ENCODE data around the gene LIMS4.
"Not testable (repeated sequence)": the region's sequence is repeated elsewhere in the genome, so short reads cannot be mapped to it uniquely, and the experiment has no call there.

The LIMS4 gene, protein sequence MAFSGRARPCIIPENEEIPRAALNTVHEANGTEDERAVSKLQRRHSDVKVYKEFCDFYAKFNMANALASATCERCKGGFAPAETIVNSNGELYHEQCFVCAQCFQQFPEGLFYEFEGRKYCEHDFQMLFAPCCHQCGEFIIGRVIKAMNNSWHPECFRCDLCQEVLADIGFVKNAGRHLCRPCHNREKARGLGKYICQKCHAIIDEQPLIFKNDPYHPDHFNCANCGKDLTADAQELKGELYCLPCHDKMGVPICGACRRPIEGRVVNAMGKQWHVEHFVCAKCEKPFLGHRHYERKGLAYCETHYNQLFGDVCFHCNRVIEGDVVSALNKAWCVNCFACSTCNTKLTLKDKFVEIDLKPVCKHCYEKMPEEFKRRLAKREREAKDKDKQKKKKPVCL

DNA sequence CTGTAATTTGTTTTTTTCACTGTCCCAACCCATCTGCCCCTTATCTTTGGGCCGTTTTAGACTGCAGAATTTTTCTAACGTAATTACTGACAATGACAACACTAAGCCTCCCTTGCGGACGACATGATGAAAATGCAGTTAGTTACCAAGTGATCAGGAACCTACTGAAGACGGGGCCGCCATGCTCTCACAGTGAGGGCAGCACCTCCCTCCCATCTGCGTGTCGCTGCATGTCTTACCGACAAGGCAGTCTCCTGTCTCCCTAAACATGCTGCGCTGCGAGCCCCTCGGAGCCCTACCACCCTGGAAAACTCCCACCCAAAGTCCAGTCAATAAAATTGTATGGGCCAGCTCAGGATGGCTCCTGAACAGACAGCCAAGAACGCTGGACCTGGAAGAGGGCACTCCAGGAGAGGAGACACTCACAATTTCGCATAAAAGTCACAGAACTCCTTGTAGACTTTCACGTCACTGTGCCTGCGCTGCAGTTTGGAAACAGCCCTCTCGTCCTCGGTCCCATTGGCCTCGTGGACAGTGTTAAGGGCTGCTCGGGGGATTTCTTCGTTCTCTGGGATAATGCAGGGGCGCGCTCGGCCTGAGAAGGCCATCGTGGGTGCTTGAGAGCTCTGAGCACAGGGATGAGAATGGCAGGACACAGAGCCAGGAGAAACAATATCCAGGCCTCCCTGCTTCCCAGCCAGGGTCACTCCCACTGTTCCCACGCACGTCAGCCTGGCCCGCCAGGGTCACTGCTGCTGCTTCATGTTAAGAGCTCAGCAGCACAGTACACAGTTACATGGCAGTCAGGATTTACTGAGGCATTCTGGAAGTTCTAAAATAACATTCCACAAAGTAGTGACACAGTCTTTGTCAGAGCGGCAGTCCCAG is at the start of gene LIMS4:
LIMS4 (minus strand) TSS at position 646 of the 888 bp plus-strand sequence; CDS start at position 608, 38 bp downstream.
- not testable (repeated sequence) for H3K27me3 Mint-ChIP-seq (ENCODE audit: low read depth); H3K36me3 Mint-ChIP-seq (ENCODE audit: low read depth); H3K27ac Mint-ChIP-seq; H3K4me3 Mint-ChIP-seq; H3K9me3 Mint-ChIP-seq; H3K4me1 Mint-ChIP-seq

DNA sequence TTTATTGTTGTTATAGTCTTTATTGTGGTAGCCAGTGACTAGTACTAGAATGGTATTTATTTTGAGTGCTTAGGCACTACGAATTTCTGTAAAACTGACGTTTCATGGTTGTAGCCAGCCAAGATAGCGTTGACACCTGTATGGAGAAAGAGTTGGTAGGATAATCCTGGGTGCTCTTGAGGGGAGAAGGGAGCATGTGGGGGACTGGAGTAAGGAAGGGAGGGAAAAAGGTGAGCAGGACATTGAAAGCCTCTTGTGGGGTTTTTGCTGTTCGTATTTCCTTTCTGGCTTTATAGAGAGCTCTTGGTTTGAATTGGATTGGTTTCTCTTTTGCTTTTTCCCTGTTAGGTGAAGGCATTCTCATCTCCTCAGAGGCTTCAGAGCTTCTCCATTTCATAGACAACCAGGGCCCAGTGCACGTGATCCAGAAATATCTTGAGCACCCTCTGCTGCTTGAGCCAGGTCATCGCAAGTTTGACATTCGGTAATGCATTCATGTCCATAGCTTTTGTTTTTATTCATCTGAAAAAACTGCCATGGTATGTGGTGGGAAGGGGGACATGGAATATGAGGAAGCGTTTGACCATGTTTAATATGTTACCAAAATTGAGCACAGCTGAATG is 27.2 kb upstream of the LIMS4 start:
- H3K4me3 Mint-ChIP-seq; H3K4me1 Mint-ChIP-seq; H3K27ac Mint-ChIP-seq; H3K9me3 Mint-ChIP-seq; H3K36me3 Mint-ChIP-seq (ENCODE audit: low read depth); H3K27me3 Mint-ChIP-seq (ENCODE audit: low read depth): not testable (repeated sequence)

DNA sequence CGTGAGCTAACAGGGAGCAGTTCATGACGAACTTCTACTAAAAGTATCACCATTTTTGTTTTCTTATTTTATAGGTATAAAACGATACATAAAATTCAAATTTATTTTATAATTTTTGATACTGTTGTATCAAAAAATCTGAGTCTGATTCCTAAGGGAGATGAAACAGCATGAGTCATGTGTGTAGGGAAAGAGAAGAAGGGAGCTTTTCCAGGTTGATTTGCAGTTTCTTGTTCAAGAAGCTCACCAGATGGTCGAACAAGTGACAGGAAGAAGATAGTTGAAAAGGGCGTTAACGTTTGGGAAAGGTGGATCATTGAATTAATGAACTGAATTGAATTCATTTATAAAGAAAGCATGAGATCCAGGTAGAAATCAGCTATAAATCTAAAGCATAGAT is 23.4 kb upstream of the LIMS4 start:
- not testable (repeated sequence) for H3K4me3 Mint-ChIP-seq; H3K9me3 Mint-ChIP-seq; H3K36me3 Mint-ChIP-seq (ENCODE audit: low read depth); H3K4me1 Mint-ChIP-seq; H3K27ac Mint-ChIP-seq; H3K27me3 Mint-ChIP-seq (ENCODE audit: low read depth)

DNA sequence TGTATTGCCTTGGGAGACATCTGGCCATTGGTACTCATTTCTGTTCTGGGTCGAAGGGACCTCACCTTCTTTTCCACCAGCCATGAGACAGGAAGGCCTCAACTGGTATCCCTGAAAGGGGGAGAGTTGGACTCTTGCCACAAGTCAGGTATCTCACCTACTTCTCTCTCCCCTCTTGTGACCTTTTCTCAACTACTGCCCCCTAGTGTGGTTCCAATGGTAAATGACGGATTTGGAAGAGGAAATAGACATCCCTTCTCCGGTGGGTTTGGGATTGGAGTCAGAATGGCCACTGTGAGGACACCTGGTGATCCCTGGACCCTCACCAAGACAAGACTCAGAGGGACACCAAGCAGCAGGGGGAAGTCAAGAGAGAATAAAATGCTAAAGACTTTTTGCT is 21.9 kb upstream of the LIMS4 start:
- H3K27ac Mint-ChIP-seq; H3K4me1 Mint-ChIP-seq; H3K27me3 Mint-ChIP-seq (ENCODE audit: low read depth); H3K9me3 Mint-ChIP-seq; H3K4me3 Mint-ChIP-seq; H3K36me3 Mint-ChIP-seq (ENCODE audit: low read depth): not testable (repeated sequence)

DNA sequence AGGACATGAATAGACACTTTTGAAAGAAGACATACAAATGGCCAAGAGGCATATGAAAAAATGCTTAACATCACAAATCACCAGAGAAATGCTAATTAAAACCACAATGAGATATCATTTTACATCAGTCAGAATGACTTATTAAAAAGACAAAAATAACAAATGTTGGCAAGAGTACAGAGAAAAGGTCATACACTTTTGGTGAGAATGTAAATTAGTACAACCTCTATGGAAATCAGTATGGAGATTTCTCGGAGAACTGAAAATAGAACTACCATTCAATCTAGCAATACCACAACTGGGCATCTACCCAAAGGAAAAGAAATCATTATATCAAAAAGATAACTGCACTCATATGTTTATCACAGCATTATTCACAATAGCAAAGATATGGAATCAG is 16.4 kb upstream of the LIMS4 start:
- not testable (repeated sequence) for H3K36me3 Mint-ChIP-seq (ENCODE audit: low read depth)

DNA sequence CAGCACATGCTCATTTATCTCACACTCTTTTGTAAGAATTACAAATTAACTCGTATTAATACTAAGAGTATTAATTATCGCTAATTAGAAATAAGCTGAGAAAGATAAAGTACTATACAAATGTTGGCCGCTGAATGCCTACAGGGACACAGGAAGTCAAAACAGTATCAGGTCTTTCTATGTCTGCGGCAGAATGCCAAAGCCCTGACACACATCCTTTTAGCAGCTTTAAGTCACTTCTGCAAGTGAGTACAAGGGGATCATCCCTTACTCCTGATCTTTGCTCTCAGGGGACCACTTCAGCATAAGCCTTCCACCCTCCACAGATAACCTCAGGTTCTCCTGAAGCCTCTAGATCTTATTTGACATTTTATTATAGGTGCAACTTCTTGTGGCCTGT is 10.1 kb upstream of the LIMS4 start:
- H3K27me3 Mint-ChIP-seq (ENCODE audit: low read depth); H3K36me3 Mint-ChIP-seq (ENCODE audit: low read depth); H3K27ac Mint-ChIP-seq; H3K9me3 Mint-ChIP-seq; H3K4me3 Mint-ChIP-seq; H3K4me1 Mint-ChIP-seq: not testable (repeated sequence)

More for the DNA sequence above, 16.4 kb upstream of the LIMS4 start:
- H3K9me3 Mint-ChIP-seq; H3K27ac Mint-ChIP-seq; H3K27me3 Mint-ChIP-seq (ENCODE audit: low read depth); H3K4me3 Mint-ChIP-seq; H3K4me1 Mint-ChIP-seq: not testable (repeated sequence)

DNA sequence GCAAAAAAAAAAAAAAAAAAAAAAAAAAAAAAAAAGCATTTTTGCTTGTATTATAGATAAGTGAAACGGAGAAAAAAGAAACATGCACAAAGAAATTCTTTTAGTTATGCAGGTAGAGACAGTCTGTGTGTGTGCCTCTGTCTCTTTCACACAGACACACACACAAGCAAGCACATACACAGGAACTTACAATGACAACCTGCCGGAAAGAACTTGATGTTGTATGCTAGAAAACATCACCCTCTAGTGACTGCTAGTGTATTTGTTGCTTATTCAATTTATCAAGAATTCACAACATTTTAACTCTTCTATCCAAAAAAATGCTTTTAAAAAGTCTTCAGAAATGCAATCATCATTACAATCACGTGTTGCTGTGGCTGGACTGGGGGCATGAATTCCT is 8.6 kb upstream of the LIMS4 start:
- not testable (repeated sequence) for H3K27me3 Mint-ChIP-seq (ENCODE audit: low read depth); H3K4me3 Mint-ChIP-seq; H3K9me3 Mint-ChIP-seq; H3K27ac Mint-ChIP-seq; H3K36me3 Mint-ChIP-seq (ENCODE audit: low read depth); H3K4me1 Mint-ChIP-seq

DNA sequence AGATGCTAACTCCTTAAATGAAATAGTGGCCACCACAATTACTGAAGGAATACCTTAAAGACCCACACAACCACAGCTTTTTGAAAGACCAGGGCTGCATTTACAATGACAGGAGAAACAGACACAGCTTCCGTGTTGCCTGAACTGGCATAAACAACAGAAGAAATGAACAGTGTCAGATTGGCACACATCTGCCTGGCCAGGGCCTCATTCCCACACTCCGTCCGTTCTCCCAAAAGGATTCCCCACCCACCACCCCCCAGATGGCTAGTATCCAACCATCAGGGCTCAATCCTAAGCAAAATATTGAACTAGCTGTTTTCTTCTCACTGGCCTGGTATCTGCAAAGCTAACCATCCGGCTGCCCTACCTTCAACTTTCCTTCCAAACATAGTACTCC is 7.5 kb upstream of the LIMS4 start:
- not testable (repeated sequence) for H3K27me3 Mint-ChIP-seq (ENCODE audit: low read depth); H3K36me3 Mint-ChIP-seq (ENCODE audit: low read depth); H3K27ac Mint-ChIP-seq; H3K4me3 Mint-ChIP-seq; H3K4me1 Mint-ChIP-seq; H3K9me3 Mint-ChIP-seq

DNA sequence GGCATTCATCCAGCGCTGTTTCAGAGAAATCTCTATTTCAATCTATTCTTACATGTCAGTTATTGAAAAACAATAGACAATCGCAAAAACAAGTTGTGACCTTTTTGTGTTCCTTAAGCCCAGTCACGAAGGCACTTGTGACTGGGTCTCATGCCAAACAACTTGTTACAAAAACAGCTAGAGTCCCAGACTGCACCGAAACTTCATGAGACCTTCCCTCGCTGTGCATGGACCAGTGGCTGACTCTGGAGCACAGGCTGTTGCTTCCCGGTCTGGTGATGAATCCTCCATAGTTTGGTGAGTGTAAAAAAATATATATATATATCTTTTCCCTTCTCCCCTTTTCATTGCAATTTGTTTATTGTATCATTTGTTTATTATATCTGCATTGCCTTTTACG is 4.8 kb upstream of the LIMS4 start:
- not testable (repeated sequence) for H3K27ac Mint-ChIP-seq; H3K36me3 Mint-ChIP-seq (ENCODE audit: low read depth)

DNA sequence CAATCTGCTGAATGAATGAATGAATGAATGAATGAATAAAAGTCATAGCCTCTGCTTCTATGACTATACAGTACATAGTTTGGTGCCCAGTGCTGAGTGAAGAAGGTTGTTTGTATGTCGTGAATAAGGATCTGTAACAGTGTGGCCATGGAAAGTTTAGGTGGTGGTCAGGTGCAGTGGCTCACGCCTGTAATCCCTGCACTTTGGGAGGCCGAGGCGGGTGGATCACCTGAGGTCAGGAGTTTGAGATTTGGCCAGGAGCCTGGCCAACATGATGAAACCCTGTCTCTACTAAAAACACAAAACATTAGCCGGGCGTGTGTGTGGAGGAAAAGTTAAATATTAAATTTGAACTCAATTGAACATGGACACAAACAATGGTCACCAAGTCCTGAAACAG is 4.3 kb upstream of the LIMS4 start:
- H3K27me3 Mint-ChIP-seq (ENCODE audit: low read depth); H3K4me3 Mint-ChIP-seq; H3K9me3 Mint-ChIP-seq; H3K4me1 Mint-ChIP-seq; H3K36me3 Mint-ChIP-seq (ENCODE audit: low read depth); H3K27ac Mint-ChIP-seq: not testable (repeated sequence)

More for the DNA sequence above, 4.8 kb upstream of the LIMS4 start:
- H3K4me3 Mint-ChIP-seq; H3K4me1 Mint-ChIP-seq; H3K27me3 Mint-ChIP-seq (ENCODE audit: low read depth); H3K9me3 Mint-ChIP-seq: not testable (repeated sequence)

DNA sequence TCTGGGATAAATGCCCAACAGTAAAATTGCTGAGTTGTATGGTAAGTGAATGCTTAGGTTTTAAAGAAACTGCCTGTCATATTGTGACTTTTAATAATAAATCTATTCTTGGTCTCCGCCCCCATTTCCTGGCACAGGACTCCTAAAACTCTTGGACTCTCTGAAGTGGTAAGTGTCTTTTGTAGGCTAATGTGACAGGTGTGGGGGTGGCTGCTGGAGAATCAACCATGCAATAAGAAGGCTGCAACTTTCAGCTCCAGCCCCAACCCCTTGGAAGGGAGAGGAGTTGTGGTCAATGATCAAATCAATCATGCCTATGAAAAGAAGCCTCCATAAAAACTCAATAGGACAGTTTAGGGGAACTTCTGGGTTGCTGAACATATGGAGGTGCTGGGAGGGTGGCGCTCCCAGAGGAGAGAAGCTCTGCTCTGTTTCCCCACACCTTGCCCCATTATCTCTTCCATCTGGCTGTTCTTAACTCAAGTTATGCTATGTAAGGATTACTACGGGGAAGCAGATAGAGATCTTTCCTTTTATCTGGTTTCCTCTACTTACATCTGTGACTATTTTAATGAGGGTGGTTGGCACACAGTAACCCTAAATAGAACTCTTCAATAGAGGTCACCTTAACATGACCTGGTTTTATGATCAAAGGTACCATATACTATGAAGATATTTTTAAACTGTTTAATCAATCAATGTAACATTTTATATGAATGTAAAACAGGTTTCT is 3.2 kb upstream of the LIMS4 start:
- not testable (repeated sequence) for H3K9me3 Mint-ChIP-seq; H3K27ac Mint-ChIP-seq; H3K36me3 Mint-ChIP-seq (ENCODE audit: low read depth); H3K27me3 Mint-ChIP-seq (ENCODE audit: low read depth); H3K4me3 Mint-ChIP-seq; H3K4me1 Mint-ChIP-seq

DNA sequence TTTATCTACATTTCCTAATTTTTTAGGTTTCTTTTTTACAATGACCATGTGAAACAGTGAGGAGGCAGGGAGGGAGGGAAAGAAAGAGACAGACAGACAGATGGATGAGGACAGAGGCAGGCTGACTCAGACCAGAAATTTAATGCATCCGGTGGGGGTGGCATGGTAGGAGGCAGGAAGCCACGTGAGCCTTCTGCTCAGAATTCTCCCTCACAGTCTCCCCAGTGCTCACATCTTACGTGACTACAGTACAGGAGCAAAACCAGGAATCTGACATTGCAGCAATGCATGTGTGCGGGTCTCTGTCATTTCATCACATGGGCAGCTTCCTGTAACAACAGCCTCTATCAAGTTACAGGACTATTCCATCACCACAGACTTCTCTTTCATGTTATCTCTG is 2.3 kb upstream of the LIMS4 start:
- H3K9me3 Mint-ChIP-seq; H3K4me1 Mint-ChIP-seq; H3K4me3 Mint-ChIP-seq; H3K36me3 Mint-ChIP-seq (ENCODE audit: low read depth); H3K27ac Mint-ChIP-seq; H3K27me3 Mint-ChIP-seq (ENCODE audit: low read depth): not testable (repeated sequence)

DNA sequence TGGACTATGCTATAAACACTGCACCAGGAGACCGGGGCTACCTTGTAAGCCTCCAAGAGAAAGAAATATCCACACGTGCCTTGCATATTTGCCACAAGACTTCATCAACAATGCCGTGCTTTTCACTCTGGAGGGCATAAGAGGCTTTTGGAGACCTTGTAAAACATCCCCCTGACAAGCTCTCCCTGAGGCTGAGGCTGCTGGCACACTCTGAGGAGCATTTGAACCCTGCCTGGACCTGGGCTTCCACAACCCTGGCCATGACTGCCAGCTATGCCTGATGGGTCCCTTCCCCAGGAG is 393 bp upstream of the LIMS4 start:
- H3K27ac Mint-ChIP-seq; H3K4me3 Mint-ChIP-seq; H3K9me3 Mint-ChIP-seq; H3K36me3 Mint-ChIP-seq (ENCODE audit: low read depth); H3K4me1 Mint-ChIP-seq; H3K27me3 Mint-ChIP-seq (ENCODE audit: low read depth): not testable (repeated sequence)

DNA sequence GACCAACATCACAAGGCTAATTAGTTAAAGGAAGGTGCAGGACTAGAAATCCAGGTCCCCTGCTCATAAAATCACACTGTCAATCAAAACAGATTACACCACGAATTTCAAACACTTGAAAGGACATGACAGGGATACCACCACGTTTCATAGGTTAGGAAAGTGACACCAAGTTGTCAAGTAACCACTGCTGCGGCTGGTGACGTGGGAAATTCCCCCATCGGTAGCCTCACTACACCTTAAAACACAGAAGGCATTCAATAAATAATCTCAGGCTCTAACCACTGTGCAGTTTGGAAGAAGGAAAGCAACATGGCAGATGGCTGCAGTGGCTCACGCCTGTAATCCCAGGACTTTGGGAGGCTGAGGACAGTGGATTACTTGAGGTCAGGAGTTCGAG is 3.7 kb downstream of the LIMS4 start:
- H3K4me1 Mint-ChIP-seq; H3K9me3 Mint-ChIP-seq; H3K4me3 Mint-ChIP-seq; H3K36me3 Mint-ChIP-seq (ENCODE audit: low read depth); H3K27ac Mint-ChIP-seq; H3K27me3 Mint-ChIP-seq (ENCODE audit: low read depth): not testable (repeated sequence)

DNA sequence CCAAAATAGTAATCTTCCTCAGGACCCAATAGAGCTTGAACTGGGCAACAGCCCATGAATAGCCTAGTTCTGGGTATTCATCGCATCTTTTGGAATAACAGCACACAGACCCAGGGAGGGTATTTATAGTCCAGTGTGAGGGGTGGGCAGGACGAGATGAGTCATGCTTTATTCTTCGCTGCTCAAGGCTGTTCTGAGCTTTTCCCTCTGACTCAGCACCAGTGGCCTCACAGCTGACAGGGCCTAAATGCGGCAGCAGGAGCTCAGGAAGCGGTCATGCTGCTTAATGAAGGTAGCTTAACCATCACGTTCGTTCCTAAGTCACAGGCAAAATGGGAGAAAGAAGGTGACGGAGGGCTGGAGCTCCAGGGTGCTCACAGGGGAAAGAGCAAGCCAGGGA is 7.3 kb downstream of the LIMS4 start:
- not testable (repeated sequence) for H3K4me3 Mint-ChIP-seq; H3K9me3 Mint-ChIP-seq; H3K27ac Mint-ChIP-seq; H3K36me3 Mint-ChIP-seq (ENCODE audit: low read depth); H3K27me3 Mint-ChIP-seq (ENCODE audit: low read depth); H3K4me1 Mint-ChIP-seq

All from nephron (organoid).